ENCODE measurements around the gene AIPL1. TPM values are rescaled to one million over a fixed set of nuclear protein-coding genes. Genes with fewer than 3 reads are reported as not detected.

AIPL1 gene
- total and polyA plus RNA-seq, 2 of the 13 experiments (the other 11 are each of a cell fraction or from before 2014, with no cell fraction given), result not detected

DNA sequence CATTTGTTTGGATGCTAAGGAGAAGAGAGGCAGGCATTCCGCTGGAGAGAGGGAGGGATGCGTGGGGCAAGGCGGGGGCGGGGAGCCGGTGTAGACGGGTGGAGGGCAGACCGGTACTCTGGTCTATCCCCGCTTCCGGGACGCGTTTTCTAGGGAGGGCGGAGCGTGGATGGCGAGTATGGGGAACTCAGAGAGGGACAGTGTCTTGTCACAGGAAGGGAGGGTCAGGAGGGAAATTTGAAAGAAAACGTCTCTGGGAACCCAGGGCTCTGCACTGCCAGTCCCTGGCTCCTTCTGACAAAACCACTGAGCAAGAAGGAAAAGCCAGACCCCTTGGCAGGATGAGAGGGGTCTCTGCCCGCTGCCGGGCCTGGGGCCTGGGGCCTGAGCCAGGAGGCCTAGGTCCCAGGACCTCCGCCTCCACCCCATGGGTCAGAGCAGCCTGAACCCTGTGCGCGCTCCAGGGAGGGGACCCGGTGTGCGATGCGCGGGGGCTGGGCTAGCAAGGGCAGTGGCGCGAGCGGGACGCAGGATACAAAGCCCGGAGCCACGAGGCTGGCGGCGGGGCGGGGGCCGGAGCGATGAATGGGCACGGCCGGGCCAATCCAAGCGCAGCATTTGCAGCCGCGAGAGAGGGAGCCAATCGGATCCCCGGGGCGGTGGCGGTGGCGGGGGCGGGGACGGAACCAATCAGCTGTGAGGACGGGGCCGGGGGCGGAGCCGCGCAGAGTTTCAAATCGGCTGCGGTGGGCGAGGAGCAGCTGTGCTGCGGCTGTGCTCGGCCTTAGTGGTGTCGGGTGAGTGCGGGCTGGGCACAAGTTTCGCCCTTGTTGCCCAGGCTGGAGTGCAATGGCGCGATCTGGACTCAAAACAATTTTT is 9.0 kb upstream of the AIPL1 start, which contains the start of gene PIMREG (continued):
- TF ChIP-seq EHMT2 (IDR thresholded peaks at IDR 0.05; ENCODE audit: borderline replicate concordance, low read depth, low read length) (no peak), ESRRA (CRISPR knock-in tag; IDR thresholded peaks at IDR 0.05; ENCODE audit: low read depth) (no peak; the same call in 1 of the 2 replicates), HNRNPUL1 (IDR thresholded peaks at IDR 0.05; ENCODE audit: low read depth, low read length) (no peak), GPN1 (CRISPR knock-in tag; IDR thresholded peaks at IDR 0.05; ENCODE audit: borderline replicate concordance) (no peak), ZNF557 (CRISPR knock-in tag; IDR thresholded peaks at IDR 0.05) (peak; percentile 75; the same call in 1 of the 2 replicates), ZNF138 (CRISPR knock-in tag; IDR thresholded peaks at IDR 0.05; ENCODE audit: low read depth) (no peak), ZKSCAN1 (IDR thresholded peaks at IDR 0.05; ENCODE audit: low read length) (no peak), TEAD2 (CRISPR knock-in tag; IDR thresholded peaks at IDR 0.05) (no peak), MEIS1 (CRISPR knock-in tag; IDR thresholded peaks at IDR 0.05; ENCODE audit: borderline replicate concordance) (no peak), ZNF205 (CRISPR knock-in tag; IDR thresholded peaks at IDR 0.05) (no peak), ZNF674 (CRISPR knock-in tag; IDR thresholded peaks at IDR 0.05; ENCODE audit: low read depth) (no peak), XBP1 (CRISPR knock-in tag; IDR thresholded peaks at IDR 0.05) (no peak), KMT2B (CRISPR knock-in tag; IDR thresholded peaks at IDR 0.05) (peak; percentile 54; the same call in 1 of the 2 replicates), SMAD3 (CRISPR knock-in tag; IDR thresholded peaks at IDR 0.05) (no peak), ZFAT (CRISPR knock-in tag; conservative IDR thresholded peaks at IDR 0.05) (no peak), RBM39 (IDR thresholded peaks at IDR 0.05; ENCODE audit: low read depth, low read length, poor library complexity, severe bottlenecking) (peak; percentile 64), STAG1 (CRISPR knock-in tag; IDR thresholded peaks at IDR 0.05) (no peak), ZFP90 (CRISPR knock-in tag; IDR thresholded peaks at IDR 0.05; ENCODE audit: borderline replicate concordance) (no peak), SP4 (CRISPR knock-in tag; IDR thresholded peaks at IDR 0.05) (peak; percentile 83), TCF12 (IDR thresholded peaks at IDR 0.05) (no peak), TCF12 (CRISPR knock-in tag; IDR thresholded peaks at IDR 0.05) (no peak), ELF1 (CRISPR knock-in tag; IDR thresholded peaks at IDR 0.05) (peak; percentile 71), CC2D1A (CRISPR knock-in tag; IDR thresholded peaks at IDR 0.05) (no peak)
- TF ChIP-seq, protein P1, sequence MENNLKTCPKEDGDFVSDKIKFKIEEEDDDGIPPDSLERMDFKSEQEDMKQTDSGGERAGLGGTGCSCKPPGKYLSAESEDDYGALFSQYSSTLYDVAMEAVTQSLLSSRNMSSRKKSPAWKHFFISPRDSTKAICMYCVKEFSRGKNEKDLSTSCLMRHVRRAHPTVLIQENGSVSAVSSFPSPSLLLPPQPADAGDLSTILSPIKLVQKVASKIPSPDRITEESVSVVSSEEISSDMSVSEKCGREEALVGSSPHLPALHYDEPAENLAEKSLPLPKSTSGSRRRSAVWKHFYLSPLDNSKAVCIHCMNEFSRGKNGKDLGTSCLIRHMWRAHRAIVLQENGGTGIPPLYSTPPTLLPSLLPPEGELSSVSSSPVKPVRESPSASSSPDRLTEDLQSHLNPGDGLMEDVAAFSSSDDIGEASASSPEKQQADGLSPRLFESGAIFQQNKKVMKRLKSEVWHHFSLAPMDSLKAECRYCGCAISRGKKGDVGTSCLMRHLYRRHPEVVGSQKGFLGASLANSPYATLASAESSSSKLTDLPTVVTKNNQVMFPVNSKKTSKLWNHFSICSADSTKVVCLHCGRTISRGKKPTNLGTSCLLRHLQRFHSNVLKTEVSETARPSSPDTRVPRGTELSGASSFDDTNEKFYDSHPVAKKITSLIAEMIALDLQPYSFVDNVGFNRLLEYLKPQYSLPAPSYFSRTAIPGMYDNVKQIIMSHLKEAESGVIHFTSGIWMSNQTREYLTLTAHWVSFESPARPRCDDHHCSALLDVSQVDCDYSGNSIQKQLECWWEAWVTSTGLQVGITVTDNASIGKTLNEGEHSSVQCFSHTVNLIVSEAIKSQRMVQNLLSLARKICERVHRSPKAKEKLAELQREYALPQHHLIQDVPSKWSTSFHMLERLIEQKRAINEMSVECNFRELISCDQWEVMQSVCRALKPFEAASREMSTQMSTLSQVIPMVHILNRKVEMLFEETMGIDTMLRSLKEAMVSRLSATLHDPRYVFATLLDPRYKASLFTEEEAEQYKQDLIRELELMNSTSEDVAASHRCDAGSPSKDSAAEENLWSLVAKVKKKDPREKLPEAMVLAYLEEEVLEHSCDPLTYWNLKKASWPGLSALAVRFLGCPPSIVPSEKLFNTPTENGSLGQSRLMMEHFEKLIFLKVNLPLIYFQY (CRISPR knock-in tag; IDR thresholded peaks at IDR 0.05; ENCODE audit: borderline replicate concordance), result no peak
- TF ChIP-seq, protein P2, sequence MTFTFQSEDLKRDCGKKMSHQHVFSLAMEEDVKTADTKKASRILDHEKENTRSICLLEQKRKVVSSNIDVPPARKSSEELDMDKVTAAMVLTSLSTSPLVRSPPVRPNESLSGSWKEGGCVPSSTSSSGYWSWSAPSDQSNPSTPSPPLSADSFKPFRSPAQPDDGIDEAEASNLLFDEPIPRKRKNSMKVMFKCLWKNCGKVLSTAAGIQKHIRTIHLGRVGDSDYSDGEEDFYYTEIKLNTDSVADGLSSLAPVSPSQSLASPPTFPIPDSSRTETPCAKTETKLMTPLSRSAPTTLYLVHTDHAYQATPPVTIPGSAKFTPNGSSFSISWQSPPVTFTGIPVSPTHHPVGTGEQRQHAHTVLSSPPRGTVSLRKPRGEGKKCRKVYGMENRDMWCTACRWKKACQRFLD (CRISPR knock-in tag; IDR thresholded peaks at IDR 0.05; ENCODE audit: borderline replicate concordance), result no peak
- TF ChIP-seq, protein P3, sequence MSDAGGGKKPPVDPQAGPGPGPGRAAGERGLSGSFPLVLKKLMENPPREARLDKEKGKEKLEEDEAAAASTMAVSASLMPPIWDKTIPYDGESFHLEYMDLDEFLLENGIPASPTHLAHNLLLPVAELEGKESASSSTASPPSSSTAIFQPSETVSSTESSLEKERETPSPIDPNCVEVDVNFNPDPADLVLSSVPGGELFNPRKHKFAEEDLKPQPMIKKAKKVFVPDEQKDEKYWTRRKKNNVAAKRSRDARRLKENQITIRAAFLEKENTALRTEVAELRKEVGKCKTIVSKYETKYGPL (CRISPR knock-in tag; IDR thresholded peaks at IDR 0.05), result no peak
